H9 (cell line): Measurements from ENCODE around the gene CHEK1. TPM values are rescaled to one million over a fixed set of nuclear protein-coding genes. Genes with fewer than 3 reads are reported as not detected.

Experiments used
- DNase-seq: peaks from one replicate; pipeline ENCODE4 v3.0.0-alpha.2; 2017
- H2AFZ ChIP-seq: one replicate; pipeline ENCODE4 v1.6.1; 2013; ENCODE audit warnings: mild to moderate bottlenecking, low read length, control low read depth, moderate library complexity
- H2AK5ac ChIP-seq: 2 replicates; pipeline ENCODE4 v1.6.1; 2013; ENCODE audit warnings: low read length, control low read depth, mixed read lengths; ENCODE audit not compliant: insufficient read length
- H2BK120ac ChIP-seq: one replicate; pipeline ENCODE4 v1.6.1; 2013; ENCODE audit warnings: low read depth, mild to moderate bottlenecking, low read length, control low read depth, inconsistent platforms; ENCODE audit not compliant: poor library complexity, severe bottlenecking
- H2BK12ac ChIP-seq: 2 replicates; pipeline ENCODE4 v1.6.1; 2013; ENCODE audit warnings: low read length, control low read depth, mixed read lengths, low read depth; ENCODE audit not compliant: insufficient read length
- H2BK15ac ChIP-seq: 2 replicates; pipeline ENCODE4 v1.6.1; 2013; ENCODE audit warnings: low read depth, low read length, control low read depth
- H2BK20ac ChIP-seq: one replicate; pipeline ENCODE4 v1.6.1; 2013; ENCODE audit warnings: low read depth, mild to moderate bottlenecking, low read length, control low read depth, inconsistent platforms; ENCODE audit not compliant: poor library complexity, severe bottlenecking
- H2BK5ac ChIP-seq: 2 replicates; pipeline ENCODE4 v1.6.1; 2013; ENCODE audit warnings: low read length, control low read depth, mixed read lengths; ENCODE audit not compliant: insufficient read length
- H3K14ac ChIP-seq: 2 replicates; pipeline ENCODE4 v1.6.1; 2013; ENCODE audit warnings: low read length, control low read depth; ENCODE audit not compliant: insufficient read depth
- H3K18ac ChIP-seq: 2 replicates; pipeline ENCODE4 v1.6.1; 2013; ENCODE audit warnings: low read depth, mild to moderate bottlenecking, mixed read lengths, low read length, control low read depth; ENCODE audit not compliant: insufficient read length
- H3K23ac ChIP-seq: 2 replicates; pipeline ENCODE4 v1.6.1; 2013; ENCODE audit warnings: low read length, control low read depth, mixed read lengths, low read depth; ENCODE audit not compliant: insufficient read length
- H3K23me2 ChIP-seq: 2 replicates; pipeline ENCODE4 v1.6.1; 2013; ENCODE audit warnings: low read depth, mild to moderate bottlenecking, mixed read lengths, low read length, control low read depth; ENCODE audit not compliant: insufficient read length, poor library complexity, severe bottlenecking
- H3K27ac ChIP-seq: 2 replicates; pipeline ENCODE4 v1.5.1; 2013; ENCODE audit warnings: low read length, control low read depth, mixed read lengths, low read depth; ENCODE audit not compliant: insufficient read length
- H3K27me3 ChIP-seq: 2 replicates; pipeline ENCODE4 v1.6.1; 2013; ENCODE audit warnings: low read length, control low read depth, inconsistent platforms; ENCODE audit not compliant: insufficient read depth
- H3K4ac ChIP-seq: 2 replicates; pipeline ENCODE4 v1.6.1; 2013; ENCODE audit warnings: low read depth, mild to moderate bottlenecking, control low read depth, inconsistent platforms, low read length, moderate library complexity
- H3K4me1 ChIP-seq: 2 replicates; pipeline ENCODE4 v1.6.1; 2013; ENCODE audit warnings: low read length, control low read depth, inconsistent platforms; ENCODE audit not compliant: insufficient read depth
- H3K4me2 ChIP-seq: 2 replicates; pipeline ENCODE4 v1.6.1; 2013; ENCODE audit warnings: low read length, control low read depth, mixed read lengths; ENCODE audit not compliant: insufficient read length, insufficient read depth
- H3K56ac ChIP-seq: 2 replicates; pipeline ENCODE4 v1.6.1; 2013; ENCODE audit warnings: low read depth, mild to moderate bottlenecking, mixed read lengths, low read length, control low read depth; ENCODE audit not compliant: insufficient read length
- H3K79me1 ChIP-seq: 2 replicates; pipeline ENCODE4 v1.6.1; 2013; ENCODE audit warnings: low read depth, mild to moderate bottlenecking, moderate library complexity, low read length, control low read depth, inconsistent platforms; ENCODE audit not compliant: insufficient read depth, poor library complexity, severe bottlenecking
- H3K79me2 ChIP-seq: 2 replicates; pipeline ENCODE4 v1.6.1; 2013; ENCODE audit warnings: low read length, control low read depth, inconsistent platforms; ENCODE audit not compliant: insufficient read depth
- H3K9ac ChIP-seq: 2 replicates; pipeline ENCODE4 v1.6.1; 2013; ENCODE audit warnings: low read length, control low read depth, mixed read lengths; ENCODE audit not compliant: insufficient read length; ENCODE audit errors: extremely low read depth
- H3K9me3 ChIP-seq: one replicate; pipeline ENCODE4 v1.6.1; 2013; ENCODE audit warnings: low read depth, low read length, inconsistent platforms; ENCODE audit not compliant: control insufficient read depth
- H3T11ph ChIP-seq: one replicate; pipeline ENCODE4 v1.6.1; 2013; ENCODE audit warnings: mild to moderate bottlenecking, low read length, control low read depth, inconsistent platforms
- H4K20me1 ChIP-seq: one replicate; pipeline ENCODE4 v1.6.1; 2013; ENCODE audit not compliant: control insufficient read depth, insufficient read length, insufficient read depth
- H4K5ac ChIP-seq: 2 replicates; pipeline ENCODE4 v1.6.1; 2013; ENCODE audit warnings: low read depth, mild to moderate bottlenecking, mixed read lengths, low read length, control low read depth; ENCODE audit not compliant: insufficient read length
- H4K8ac ChIP-seq: replicated peaks from 2 replicates; pipeline ENCODE4 v1.6.1; 2013; ENCODE audit warnings: low read length, control low read depth, mixed read lengths, low read depth; ENCODE audit not compliant: insufficient read length
- H4K91ac ChIP-seq: 2 replicates; pipeline ENCODE4 v1.6.1; 2013; ENCODE audit warnings: low read depth, mild to moderate bottlenecking, moderate library complexity, mixed read lengths, low read length, control low read depth; ENCODE audit not compliant: insufficient read length
- H3K27ac Mint-ChIP-seq, 3 experiments: 2 replicates in 2 of 3; 3 replicates in 1 of 3; pipeline ENCODE4 v1.8.0; 2020 to 2021; ENCODE audit warnings: mixed read lengths in 3 of 3, mild to moderate bottlenecking in 1 of 3, moderate library complexity in 1 of 3
- H3K27me3 Mint-ChIP-seq: 2 replicates; pipeline ENCODE4 v1.8.0; 2021; ENCODE audit warnings: low read depth, mild to moderate bottlenecking, moderate library complexity, mixed read lengths
- H3K36me3 Mint-ChIP-seq, 3 experiments: 2 replicates in 2 of 3; 3 replicates in 1 of 3; pipeline ENCODE4 v1.8.0; 2020 to 2021; ENCODE audit warnings: low read depth in 3 of 3, mixed read lengths in 3 of 3; ENCODE audit not compliant: insufficient read depth in 1 of 3
- H3K4me1 Mint-ChIP-seq, 2 experiments: 2 replicates each; pipeline ENCODE4 v1.8.0; 2020; ENCODE audit warnings: mixed read lengths in 2 of 2
- H3K4me3 Mint-ChIP-seq, 2 experiments: 2 replicates in 1 of 2; 3 replicates in 1 of 2; pipeline ENCODE4 v1.8.0; 2020 to 2021; ENCODE audit warnings: mild to moderate bottlenecking in 2 of 2, mixed read lengths in 2 of 2, moderate library complexity in 1 of 2
- H3K9me3 Mint-ChIP-seq, 2 experiments: 2 replicates in 1 of 2; 3 replicates in 1 of 2; pipeline ENCODE4 v1.8.0; 2020; ENCODE audit warnings: mild to moderate bottlenecking in 2 of 2, mixed read lengths in 2 of 2, moderate library complexity in 1 of 2
- CTCF ChIP-seq: fragments of 200-600 bp; sonication (generic); conservative IDR thresholded peaks from 3 replicates; pipeline ENCODE4 v1.8.0; 2021; ENCODE audit warnings: antibody characterized with exemption, mild to moderate bottlenecking
- WGBS: extraction: QIAGEN DNeasy Blood & Tissue Kit; methylation state at CpG from one replicate; pipeline ENCODE4 v1.1.7; 2013; ENCODE audit warnings: missing lambda C conversion rate, low lambda C conversion rate, mixed read lengths; ENCODE audit not compliant: insufficient read length; ENCODE audit errors: extremely low coverage; 5-methylcytosine and 5-hydroxymethylcytosine counted together
- total RNA-seq: library from RNA; stranded (reverse); gene quantifications from 2 replicates; pipeline ENCODE4 v1.2.1, GENCODE V29; 2021

The CHEK1 gene
- total RNA-seq, 1 experiment from 2014 or later = 126 TPM

GRCh38 chr11:125586623-125587022, 38.3 kb upstream of the CHEK1 start:
- no peak overlapping the region for H3K14ac ChIP-seq
- H4K20me1 ChIP-seq = no peaks in the 10 kb centered on the region
- no peak overlapping the region for H3K27ac ChIP-seq
- no peaks in the 10 kb centered on the region for H3K4me1 ChIP-seq
- H4K91ac ChIP-seq = no peak overlapping the region
- H2BK20ac ChIP-seq = no peak overlapping the region
- no peaks in the 10 kb centered on the region for H3K79me2 ChIP-seq
- no peaks in the 10 kb centered on the region for H3K79me1 ChIP-seq
- no peak overlapping the region for H2BK120ac ChIP-seq
- no peaks in the 10 kb centered on the region for H3K9me3 ChIP-seq
- no peak overlapping the region for H2BK5ac ChIP-seq
- H3K27me3 ChIP-seq = no peaks in the 10 kb centered on the region
- peaks cover under 1% of the 10 kb centered on the region for H3K23me2 ChIP-seq
- H3K4me2 ChIP-seq = no peak overlapping the region
- no peak overlapping the region for H2AK5ac ChIP-seq
- no peak overlapping the region for H3K27ac Mint-ChIP-seq
- H3K56ac ChIP-seq = no peak overlapping the region
- no peaks in the 10 kb centered on the region for H3K27me3 Mint-ChIP-seq
- no peak overlapping the region for H3K9ac ChIP-seq
- no peak overlapping the region for H2AFZ ChIP-seq
- no CpG with 5 or more reads among the region's 3 CpGs for WGBS
- DNase-seq = no peak
- no peak overlapping the region for H3K18ac ChIP-seq
- no peak overlapping the region for H2BK15ac ChIP-seq
- peaks cover 14 to 31% (median 31%) of the 10 kb centered on the region in 3 experiments; a peak in 6 of 7 replicates for H3K36me3 Mint-ChIP-seq
- no peak overlapping the region for H3K4me3 Mint-ChIP-seq
- no peak overlapping the region for H4K5ac ChIP-seq
- no peak overlapping the region for H3K23ac ChIP-seq
- no peak overlapping the region for H2BK12ac ChIP-seq
- no peak overlapping the region for H3K4ac ChIP-seq
- H4K8ac ChIP-seq = no peak overlapping the region
- TF ChIP-seq CTCF = no peak
- no peaks in the 10 kb centered on the region for H3K9me3 Mint-ChIP-seq
- H3K4me1 Mint-ChIP-seq = peaks cover 3 to 8% of the 10 kb centered on the region in 2 experiments
- no peak overlapping the region for H3T11ph ChIP-seq
